HG02970 (cell line): Measurements from ENCODE around the gene ATP1B2.

Experiments used
- ATAC-seq: cut with Tn5 transposase; IDR thresholded peaks from one replicate; pipeline ENCODE4 v1.9.1; 2021; ENCODE audit warnings: mild to moderate bottlenecking, moderate library complexity, moderate number of reproducible peaks; ENCODE audit not compliant: unreplicated experiment, low FRiP score

Gene ATP1B2

DNA sequence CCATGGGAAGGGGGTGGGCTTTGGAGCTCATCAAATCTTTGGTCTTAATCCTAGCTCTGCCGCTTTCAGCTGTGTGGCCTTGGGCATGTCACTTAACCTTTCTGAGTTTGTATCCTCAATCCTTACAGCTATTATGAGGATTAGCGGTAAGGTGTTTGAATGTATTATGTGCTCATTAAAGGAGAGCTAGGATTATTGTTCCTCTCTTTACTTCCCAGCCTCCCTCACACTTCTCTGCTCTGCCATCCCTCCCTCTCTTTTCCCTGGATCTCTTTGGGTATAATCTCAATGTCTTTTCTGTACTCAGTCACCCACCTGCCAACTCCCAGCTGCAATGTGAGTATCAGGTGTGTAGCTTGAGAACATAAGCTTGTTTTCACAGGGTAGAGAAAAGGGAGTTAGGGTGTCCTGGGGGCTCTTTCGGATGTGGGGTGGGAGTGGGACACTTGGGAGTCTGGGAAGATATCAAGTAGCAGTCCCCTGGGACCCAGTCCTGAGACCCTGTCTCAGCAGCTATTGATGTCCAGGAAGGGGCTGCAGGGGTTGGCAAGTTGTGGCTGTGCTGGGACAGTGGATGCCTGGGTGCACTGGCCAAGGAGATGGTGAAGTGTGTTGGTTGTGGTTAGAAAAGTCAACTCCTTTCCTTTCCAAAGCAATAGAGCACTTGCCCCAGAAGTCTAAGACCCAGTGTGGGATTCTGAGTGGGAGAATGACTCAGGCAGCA, 56.1 kb downstream of the ATP1B2 start:
- no peak for ATAC-seq
